ENCODE results near the gene RAC3. TPM values are rescaled to one million over a fixed set of nuclear protein-coding genes. Genes with fewer than 3 reads are reported as not detected.

The RAC3 gene
- total RNA-seq, 1 experiment from 2014 or later = 84.8 TPM

GRCh38 chr17:82035956-82036633 lies 4.6 kb downstream of the RAC3 start:
- no peak overlapping the region for H2BK120ac ChIP-seq (ENCODE audit: low read depth, low read length, poor library complexity, severe bottlenecking)
- H3K4me3 Mint-ChIP-seq = peak overlapping the region; percentile 74 to 79
- TF ChIP-seq CTCF (conservative IDR thresholded peaks at IDR 0.05) = no peak
- H3K9me3 Mint-ChIP-seq = no peaks in the 10 kb centered on the region; a peak in 1 of 5 replicates
- H2AK5ac ChIP-seq (ENCODE audit: insufficient read length, low read length) = no peak overlapping the region
- peaks cover 10 to 25% of the 10 kb centered on the region in 2 experiments for H3K4me1 Mint-ChIP-seq
- H2BK15ac ChIP-seq (ENCODE audit: low read depth, low read length) = no peak overlapping the region
- no peak overlapping the region for H3K27ac ChIP-seq (ENCODE audit: insufficient read length, low read depth, low read length)
- H3K4ac ChIP-seq (ENCODE audit: low read depth, low read length) = no peak overlapping the region
- no peak overlapping the region for H3K56ac ChIP-seq (ENCODE audit: insufficient read length, low read depth, low read length)
- H3K27me3 ChIP-seq (ENCODE audit: insufficient read depth, low read length) = no peaks in the 10 kb centered on the region; the same call in 1 of the 2 replicates
- H4K5ac ChIP-seq (ENCODE audit: insufficient read length, low read depth, low read length) = no peak overlapping the region
- no peak overlapping the region for H3K18ac ChIP-seq (ENCODE audit: insufficient read length, low read depth, low read length)
- H3K4me1 ChIP-seq (ENCODE audit: insufficient read depth, low read length) = no peaks in the 10 kb centered on the region
- no peak overlapping the region for H3K14ac ChIP-seq (ENCODE audit: insufficient read depth, low read length)
- no peak overlapping the region for H3K23ac ChIP-seq (ENCODE audit: insufficient read length, low read depth, low read length)
- H4K91ac ChIP-seq (ENCODE audit: insufficient read length, low read depth, low read length) = no peak overlapping the region
- no peak overlapping the region for H3K4me2 ChIP-seq (ENCODE audit: insufficient read depth, insufficient read length, low read length)
- no peak overlapping the region for H2BK5ac ChIP-seq (ENCODE audit: insufficient read length, low read length)
- no peak overlapping the region for H2BK12ac ChIP-seq (ENCODE audit: insufficient read length, low read depth, low read length)
- peaks cover 8% of the 10 kb centered on the region for H3K23me2 ChIP-seq (ENCODE audit: insufficient read length, low read depth, low read length, poor library complexity, severe bottlenecking)
- H3K36me3 Mint-ChIP-seq (ENCODE audit: insufficient read depth in 1 of 3, low read depth in 3 of 3) = peaks cover 8 to 14% (median 12%) of the 10 kb centered on the region in 3 experiments; a peak in 5 of 7 replicates
- no peaks in the 10 kb centered on the region for H3K79me2 ChIP-seq (ENCODE audit: insufficient read depth, low read length)
- no CpG with 5 or more reads among the region's 20 CpGs for WGBS (ENCODE audit: extremely low coverage, insufficient read length, low lambda C conversion rate)
- no peak overlapping the region for H3K9ac ChIP-seq (ENCODE audit: extremely low read depth, insufficient read length, low read length)
- no peak overlapping the region for H2BK20ac ChIP-seq (ENCODE audit: low read depth, low read length, poor library complexity, severe bottlenecking)
- no peak overlapping the region for H3T11ph ChIP-seq (ENCODE audit: low read length)
- H4K8ac ChIP-seq (replicated peaks; ENCODE audit: insufficient read length, low read depth, low read length) = no peak overlapping the region
- peaks cover 14% of the 10 kb centered on the region for H3K27me3 Mint-ChIP-seq (ENCODE audit: low read depth)
- H3K79me1 ChIP-seq (ENCODE audit: insufficient read depth, low read depth, low read length, poor library complexity, severe bottlenecking) = no peaks in the 10 kb centered on the region
- no peaks in the 10 kb centered on the region for H4K20me1 ChIP-seq (ENCODE audit: control insufficient read depth, insufficient read depth, insufficient read length)
- H3K27ac Mint-ChIP-seq = no peak overlapping the region; a peak in 1 of 7 replicates
- no peak for DNase-seq
- no peaks in the 10 kb centered on the region for H3K9me3 ChIP-seq (ENCODE audit: control insufficient read depth, low read depth, low read length)
- no peak overlapping the region for H2AFZ ChIP-seq (ENCODE audit: low read length)

Data from H9 (cell line).